ENCODE measurements around the gene ASCC3.

The ASCC3 gene

DNA sequence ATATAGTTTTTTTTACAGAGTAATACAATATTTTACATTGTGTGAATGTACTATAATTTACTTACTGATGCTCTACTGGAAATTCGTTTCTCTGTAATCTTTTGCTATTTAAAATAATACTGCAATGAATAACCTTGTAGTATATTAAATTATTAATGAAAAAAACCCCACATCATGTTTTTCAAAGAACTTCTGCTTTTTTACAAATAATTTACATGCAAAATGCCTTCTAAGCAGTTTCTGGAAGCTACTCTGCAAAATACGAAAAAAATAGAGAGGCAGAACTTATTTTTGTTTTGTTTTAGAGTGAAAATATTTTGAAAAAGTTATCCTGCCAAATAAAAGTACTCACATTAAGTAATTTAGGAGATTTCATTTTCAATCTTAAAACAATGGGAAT lies 250.6 kb downstream of the ASCC3 start:
- Histone ChIP-seq H3K9me2 (ENCODE audit: low read depth, low read length) (no peaks in the 10 kb centered on the region), H3K4me2 (ENCODE audit: low read length) (no peak overlapping the region), H3K4me1 (ENCODE audit: insufficient read depth, low read length, severe bottlenecking) (no peaks in the 10 kb centered on the region), H3F3A (ENCODE audit: insufficient read depth, low read length) (no peaks in the 10 kb centered on the region), H4K20me1 (ENCODE audit: insufficient read depth, low read length) (no peaks in the 10 kb centered on the region), H3K9me3 (ENCODE audit: low read length) (no peaks in the 10 kb centered on the region), H3K27ac (ENCODE audit: low read depth, low read length, poor library complexity, severe bottlenecking) (no peak overlapping the region), H2AFZ (ENCODE audit: low read length) (no peak overlapping the region), H3K4me3 (ENCODE audit: low read depth, low read length, poor library complexity, severe bottlenecking) (no peak overlapping the region), H3K36me3 (ENCODE audit: insufficient read depth, low read length) (peaks cover 14% of the 10 kb centered on the region; the same call in 1 of the 2 replicates), H3K9ac (ENCODE audit: low read length) (no peak overlapping the region), H3K27me3 (ENCODE audit: insufficient read depth, low read length) (no peaks in the 10 kb centered on the region), H3K79me2 (ENCODE audit: insufficient read depth, low read length) (no peaks in the 10 kb centered on the region)
- TF ChIP-seq, protein P1, sequence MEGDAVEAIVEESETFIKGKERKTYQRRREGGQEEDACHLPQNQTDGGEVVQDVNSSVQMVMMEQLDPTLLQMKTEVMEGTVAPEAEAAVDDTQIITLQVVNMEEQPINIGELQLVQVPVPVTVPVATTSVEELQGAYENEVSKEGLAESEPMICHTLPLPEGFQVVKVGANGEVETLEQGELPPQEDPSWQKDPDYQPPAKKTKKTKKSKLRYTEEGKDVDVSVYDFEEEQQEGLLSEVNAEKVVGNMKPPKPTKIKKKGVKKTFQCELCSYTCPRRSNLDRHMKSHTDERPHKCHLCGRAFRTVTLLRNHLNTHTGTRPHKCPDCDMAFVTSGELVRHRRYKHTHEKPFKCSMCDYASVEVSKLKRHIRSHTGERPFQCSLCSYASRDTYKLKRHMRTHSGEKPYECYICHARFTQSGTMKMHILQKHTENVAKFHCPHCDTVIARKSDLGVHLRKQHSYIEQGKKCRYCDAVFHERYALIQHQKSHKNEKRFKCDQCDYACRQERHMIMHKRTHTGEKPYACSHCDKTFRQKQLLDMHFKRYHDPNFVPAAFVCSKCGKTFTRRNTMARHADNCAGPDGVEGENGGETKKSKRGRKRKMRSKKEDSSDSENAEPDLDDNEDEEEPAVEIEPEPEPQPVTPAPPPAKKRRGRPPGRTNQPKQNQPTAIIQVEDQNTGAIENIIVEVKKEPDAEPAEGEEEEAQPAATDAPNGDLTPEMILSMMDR (IDR thresholded peaks at IDR 0.05; ENCODE audit: low read length): no peak
- TF ChIP-seq EZH2 (IDR thresholded peaks at IDR 0.05; ENCODE audit: borderline replicate concordance, low read length): no peak

DNA sequence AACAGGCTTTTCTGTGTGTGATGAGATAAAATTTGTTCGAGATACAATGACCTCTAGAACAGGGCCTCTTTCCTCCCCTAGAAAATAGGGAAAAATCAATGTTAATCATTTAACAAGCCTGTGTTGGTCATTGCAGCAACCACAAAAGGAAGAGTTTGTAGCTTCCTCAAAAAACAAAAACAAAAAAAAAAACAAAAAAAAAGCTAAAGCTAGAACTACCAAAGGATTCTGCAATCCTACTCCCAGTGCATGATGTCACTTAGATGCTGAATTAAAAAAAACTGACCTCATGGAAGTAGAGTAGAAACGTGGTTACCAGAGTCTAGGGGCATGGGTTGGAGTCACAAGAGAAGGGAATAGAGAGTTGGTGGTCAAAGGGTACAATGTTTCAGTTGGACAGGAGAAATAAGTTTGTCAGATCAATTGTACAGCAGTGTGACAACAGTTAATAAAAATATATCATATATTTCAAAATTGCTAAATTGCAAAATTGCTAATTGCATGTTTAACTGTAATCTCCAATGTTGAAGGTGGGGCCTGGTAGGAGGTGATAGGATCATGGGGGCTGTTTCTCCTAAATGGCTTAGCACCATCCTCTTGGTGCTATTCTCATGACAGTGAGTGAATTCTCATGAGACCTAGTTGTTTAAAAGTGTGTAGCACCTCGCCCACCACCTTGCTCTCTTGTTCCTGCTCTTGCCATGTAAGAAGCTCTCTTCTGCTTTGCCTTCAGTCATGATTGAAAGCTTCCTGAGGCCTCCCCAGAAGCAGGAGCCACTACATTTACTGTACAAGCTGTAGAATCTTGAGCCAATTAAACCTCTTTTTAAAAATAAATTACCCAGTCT lies 253.0 kb downstream of the ASCC3 start:
- Histone ChIP-seq H3K9me2 (ENCODE audit: low read depth, low read length) (no peaks in the 10 kb centered on the region), H3K4me1 (ENCODE audit: insufficient read depth, low read length, severe bottlenecking) (no peaks in the 10 kb centered on the region), H3K36me3 (ENCODE audit: insufficient read depth, low read length) (peaks cover 20% of the 10 kb centered on the region; the same call in 1 of the 2 replicates), H3K79me2 (ENCODE audit: insufficient read depth, low read length) (no peaks in the 10 kb centered on the region), H3K9ac (ENCODE audit: low read length) (no peak overlapping the region), H3K27me3 (ENCODE audit: insufficient read depth, low read length) (no peaks in the 10 kb centered on the region), H4K20me1 (ENCODE audit: insufficient read depth, low read length) (no peaks in the 10 kb centered on the region), H3K4me3 (ENCODE audit: low read depth, low read length, poor library complexity, severe bottlenecking) (no peak overlapping the region), H3K9me3 (ENCODE audit: low read length) (no peaks in the 10 kb centered on the region), H3F3A (ENCODE audit: insufficient read depth, low read length) (no peaks in the 10 kb centered on the region), H2AFZ (ENCODE audit: low read length) (no peak overlapping the region), H3K4me2 (ENCODE audit: low read length) (no peak overlapping the region), H3K27ac (ENCODE audit: low read depth, low read length, poor library complexity, severe bottlenecking) (no peak overlapping the region)
- TF ChIP-seq EZH2 (IDR thresholded peaks at IDR 0.05; ENCODE audit: borderline replicate concordance, low read length): no peak
- TF ChIP-seq, protein P1 (IDR thresholded peaks at IDR 0.05; ENCODE audit: low read length): no peak

- Histone ChIP-seq H3K9me2 (ENCODE audit: low read depth, low read length) (no peaks in the 10 kb centered on the region), H2AFZ (ENCODE audit: low read length) (no peak overlapping the region), H3K4me1 (ENCODE audit: insufficient read depth, low read length, severe bottlenecking) (no peaks in the 10 kb centered on the region), H3K4me2 (ENCODE audit: low read length) (no peak overlapping the region), H3F3A (ENCODE audit: insufficient read depth, low read length) (no peaks in the 10 kb centered on the region), H3K4me3 (ENCODE audit: low read depth, low read length, poor library complexity, severe bottlenecking) (no peak overlapping the region), H3K79me2 (ENCODE audit: insufficient read depth, low read length) (no peaks in the 10 kb centered on the region), H4K20me1 (ENCODE audit: insufficient read depth, low read length) (no peaks in the 10 kb centered on the region), H3K9ac (ENCODE audit: low read length) (no peak overlapping the region), H3K36me3 (ENCODE audit: insufficient read depth, low read length) (peaks cover 26% of the 10 kb centered on the region), H3K9me3 (ENCODE audit: low read length) (no peaks in the 10 kb centered on the region), H3K27ac (ENCODE audit: low read depth, low read length, poor library complexity, severe bottlenecking) (no peak overlapping the region), H3K27me3 (ENCODE audit: insufficient read depth, low read length) (no peaks in the 10 kb centered on the region)
- no peak for TF ChIP-seq EZH2 (IDR thresholded peaks at IDR 0.05; ENCODE audit: borderline replicate concordance, low read length)
- TF ChIP-seq, protein P1 (IDR thresholded peaks at IDR 0.05; ENCODE audit: low read length): no peak
These were observed 254.4 kb downstream of the ASCC3 start for GRCh38 chr6:100626721-100627120.

All from OCI-LY1 (cell line).